Duodenal mucosa (tissue), 2 donors: ENCODE data around the gene RBBP6.
"Not testable (repeated sequence)": the region's sequence is repeated elsewhere in the genome, so short reads cannot be mapped to it uniquely, and the experiment has no call there.

Experiments used
- H3K27ac ChIP-seq: one replicate; pipeline ENCODE4 v1.7.0; 2013; ENCODE audit warnings: low read depth, low read length
- H3K27me3 ChIP-seq, 2 donors: one replicate each; pipeline ENCODE4 v1.7.0; 2013; ENCODE audit warnings: low read length in 2 of 2, control low read depth in 1 of 2; ENCODE audit not compliant: insufficient read depth in 2 of 2, control insufficient read depth in 1 of 2
- H3K36me3 ChIP-seq, 2 donors: one replicate each; pipeline ENCODE4 v1.7.0; 2013; ENCODE audit warnings: low read length in 2 of 2, control low read depth in 1 of 2; ENCODE audit not compliant: insufficient read depth in 2 of 2, control insufficient read depth in 1 of 2
- H3K4me1 ChIP-seq, 2 donors: one replicate each; pipeline ENCODE4 v1.7.0; 2013; ENCODE audit warnings: low read length in 2 of 2, control low read depth in 1 of 2; ENCODE audit not compliant: insufficient read depth in 2 of 2, control insufficient read depth in 1 of 2
- H3K4me3 ChIP-seq, 2 donors: one replicate each; pipeline ENCODE4 v1.7.0; 2013; ENCODE audit warnings: low read length in 2 of 2, low read depth in 1 of 2
- H3K9ac ChIP-seq, 2 donors: one replicate each; pipeline ENCODE4 v1.7.0; 2013; ENCODE audit warnings: low read length in 2 of 2, low read depth in 1 of 2
- H3K9me3 ChIP-seq, 2 donors: one replicate each; pipeline ENCODE4 v1.7.0; 2013; ENCODE audit warnings: low read length in 2 of 2, control low read depth in 1 of 2; ENCODE audit not compliant: control insufficient read depth in 1 of 2

Gene RBBP6

DNA sequence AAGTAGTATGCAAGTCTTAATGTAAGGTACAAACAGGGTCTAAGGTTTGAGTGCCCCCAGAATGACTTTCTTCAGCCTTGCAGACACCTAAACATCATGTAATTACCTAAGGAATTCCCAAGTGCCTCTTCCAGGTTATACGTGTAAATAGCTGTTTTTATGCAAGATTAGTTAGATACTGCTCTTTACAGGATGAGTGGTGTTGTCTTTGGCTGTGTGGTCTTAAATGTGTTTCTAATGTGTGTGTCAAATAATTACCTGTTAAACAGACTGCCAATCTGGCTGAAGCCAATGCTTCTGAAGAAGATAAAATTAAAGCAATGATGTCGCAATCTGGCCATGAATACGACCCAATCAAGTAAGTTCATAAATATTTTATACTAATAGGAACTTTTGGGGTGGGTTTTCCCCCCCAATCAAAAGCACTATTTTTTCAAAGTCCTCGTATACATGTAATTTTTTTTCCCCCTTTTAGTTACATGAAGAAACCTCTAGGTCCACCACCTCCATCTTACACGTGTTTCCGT lies 16.0 kb downstream of the RBBP6 start:
- Histone ChIP-seq H3K36me3 (peaks cover 20 to 56% of the 10 kb centered on the region in 2 donors), H3K27me3 (no peaks in the 10 kb centered on the region), H3K9me3 (no peaks in the 10 kb centered on the region), H3K4me3 (no peak overlapping the region), H3K4me1 (no peaks in the 10 kb centered on the region), H3K27ac (no peak overlapping the region), H3K9ac (no peak overlapping the region)

GRCh38 chr16:24562811-24563210 lies 23.4 kb downstream of the RBBP6 start:
- Histone ChIP-seq H3K27ac (no peak overlapping the region), H3K27me3 (no peaks in the 10 kb centered on the region), H3K9me3 (no peaks in the 10 kb centered on the region), H3K9ac (no peak overlapping the region), H3K4me1 (no peaks in the 10 kb centered on the region), H3K4me3 (no peak overlapping the region), H3K36me3 (peaks cover 43 to 87% of the 10 kb centered on the region in 2 donors)

- Histone ChIP-seq H3K9me3 (peaks cover 0 to 3% of the 10 kb centered on the region in 2 donors), H3K27me3 (no peaks in the 10 kb centered on the region), H3K9ac (no peak overlapping the region), H3K4me1 (no peaks in the 10 kb centered on the region), H3K27ac (no peak overlapping the region), H3K36me3 (peaks cover 65 to 85% of the 10 kb centered on the region in 2 donors), H3K4me3 (no peak overlapping the region)
Observed at GRCh38 chr16:24568392-24568791, 29.0 kb downstream of the RBBP6 start.

- Histone ChIP-seq H3K9me3 (peaks cover 0 to 3% of the 10 kb centered on the region in 2 donors), H3K4me3 (no peak overlapping the region), H3K27ac (no peak overlapping the region), H3K36me3 (peaks cover 51 to 61% of the 10 kb centered on the region in 2 donors), H3K9ac (no peak overlapping the region), H3K27me3 (no peaks in the 10 kb centered on the region), H3K4me1 (no peaks in the 10 kb centered on the region)
Observed at GRCh38 chr16:24571096-24571495, 31.7 kb downstream of the RBBP6 start.

GRCh38 chr16:24572069-24572468 lies 32.7 kb downstream of the RBBP6 start:
- H3K9ac ChIP-seq, result no peak overlapping the region
- no peak overlapping the region for H3K27ac ChIP-seq
- peaks cover 50 to 51% of the 10 kb centered on the region in 2 donors for H3K36me3 ChIP-seq
- H3K9me3 ChIP-seq, result peaks cover 0 to 3% of the 10 kb centered on the region in 2 donors
- H3K4me1 ChIP-seq, result no peaks in the 10 kb centered on the region
- no peaks in the 10 kb centered on the region for H3K27me3 ChIP-seq
- H3K4me3 ChIP-seq, result no peak overlapping the region

DNA sequence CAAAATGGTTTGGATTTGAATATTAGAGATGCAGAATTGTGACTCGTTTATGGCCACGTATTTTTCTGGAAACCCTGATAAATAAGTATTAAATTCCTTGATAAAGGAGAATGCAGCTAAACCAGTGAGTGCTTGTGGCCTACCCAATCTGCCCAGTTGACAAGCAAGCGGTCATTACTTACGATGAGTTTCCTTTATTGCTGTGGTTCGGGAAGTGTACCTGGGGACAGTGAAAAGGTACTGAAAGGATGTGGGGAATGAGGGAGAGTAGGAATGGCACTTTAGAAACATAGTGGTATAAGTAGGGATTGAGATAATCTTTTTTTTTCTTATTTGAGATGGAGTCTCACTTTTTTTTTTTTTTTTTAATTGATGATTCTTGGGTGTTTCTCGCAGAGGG lies 33.8 kb downstream of the RBBP6 start:
- Histone ChIP-seq H3K9me3 (peaks cover 0 to 3% of the 10 kb centered on the region in 2 donors), H3K27me3 (no peaks in the 10 kb centered on the region), H3K27ac (no peak overlapping the region), H3K36me3 (peaks cover 39 to 41% of the 10 kb centered on the region in 2 donors), H3K4me3 (no peak overlapping the region), H3K9ac (no peak overlapping the region), H3K4me1 (no peaks in the 10 kb centered on the region)

GRCh38 chr16:24574515-24575485 lies 35.4 kb downstream of the RBBP6 start:
- peaks cover 22 to 24% of the 10 kb centered on the region in 2 donors for H3K36me3 ChIP-seq
- not testable (repeated sequence) for H3K9ac ChIP-seq, H3K27ac ChIP-seq, H3K4me3 ChIP-seq, H3K9me3 ChIP-seq, H3K4me1 ChIP-seq, H3K27me3 ChIP-seq

DNA sequence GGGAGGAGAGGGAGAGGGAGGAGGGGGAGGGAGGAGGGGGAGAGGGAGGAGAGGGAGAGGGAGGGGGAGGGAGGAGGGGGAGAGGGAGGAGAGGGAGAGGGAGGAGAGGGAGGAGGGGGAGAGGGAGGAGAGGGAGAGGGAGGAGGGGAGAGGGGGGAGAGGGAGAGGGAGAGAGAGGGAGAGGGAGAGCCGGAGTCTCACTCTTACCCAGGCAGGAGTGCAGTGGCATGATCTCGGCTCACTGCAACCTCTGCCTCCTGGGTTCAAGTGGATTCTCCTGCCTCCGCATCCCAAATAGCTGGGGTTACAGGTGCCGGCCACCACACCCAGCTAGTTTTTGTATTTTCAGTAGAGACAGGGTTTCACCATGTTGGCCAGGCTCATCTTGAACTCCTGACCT lies 36.4 kb downstream of the RBBP6 start:
- H3K27ac ChIP-seq, H3K9me3 ChIP-seq, H3K4me3 ChIP-seq, H3K4me1 ChIP-seq, H3K9ac ChIP-seq, H3K27me3 ChIP-seq: not testable (repeated sequence)
- H3K36me3 ChIP-seq, result peaks cover 14 to 15% of the 10 kb centered on the region in 2 donors

DNA sequence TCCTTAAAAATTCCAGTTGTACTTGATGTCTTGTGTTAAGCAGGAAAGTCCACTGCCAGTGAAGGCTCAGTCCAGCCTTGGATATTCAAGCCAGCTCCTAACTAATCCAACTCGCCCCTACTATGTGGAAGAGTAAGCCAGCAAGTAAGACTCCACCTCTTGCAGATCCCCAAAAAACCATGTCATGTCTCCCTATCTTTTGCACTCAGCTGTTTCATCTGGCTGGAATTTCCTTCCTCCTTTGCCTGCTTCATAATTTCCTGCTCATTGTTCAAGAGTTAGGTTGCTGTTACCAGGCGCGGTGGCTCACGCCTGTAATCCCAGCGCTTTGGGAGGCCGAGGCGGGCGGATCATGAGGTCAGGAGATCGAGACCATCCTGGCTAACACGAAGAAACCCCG lies 37.8 kb downstream of the RBBP6 start:
- Histone ChIP-seq H3K9me3 (no peaks in the 10 kb centered on the region), H3K27ac (no peak overlapping the region), H3K4me1 (no peaks in the 10 kb centered on the region), H3K27me3 (no peaks in the 10 kb centered on the region), H3K9ac (no peak overlapping the region), H3K4me3 (no peak overlapping the region), H3K36me3 (peaks cover 1 to 3% of the 10 kb centered on the region in 2 donors)

- no peaks in the 10 kb centered on the region for H3K9me3 ChIP-seq
- H3K27ac ChIP-seq, result no peak overlapping the region
- no peaks in the 10 kb centered on the region for H3K27me3 ChIP-seq
- no peak overlapping the region for H3K4me3 ChIP-seq
- no peaks in the 10 kb centered on the region for H3K36me3 ChIP-seq
- no peak overlapping the region for H3K9ac ChIP-seq
- no peaks in the 10 kb centered on the region for H3K4me1 ChIP-seq
Observed at GRCh38 chr16:24580665-24581064, 41.3 kb downstream of the RBBP6 start.
